Natural killer cell (primary cell): ENCODE measurements around the gene UBXN11. TPM values are rescaled to one million over a fixed set of nuclear protein-coding genes. Genes with fewer than 3 reads are reported as not detected.
"Not testable (repeated sequence)": the region's sequence is repeated elsewhere in the genome, so short reads cannot be mapped to it uniquely, and the experiment has no call there.

Experiments
- ATAC-seq, 3 donors: fragments of 150-1000 bp in 2 of 3; fragments of 200-7000 bp in 1 of 3; cut with Tn5 transposase; 1 replicate in 1 of 3; 2 replicates in 2 of 3; pipeline ENCODE4 v1.10.0; 2021; ENCODE audit warnings: mild to moderate bottlenecking in 2 of 3, moderate library complexity in 2 of 3
- DNase-seq, 2 donors: peaks; one replicate each; pipeline versions ENCODE4 v3.0.0 to v3.0.0-alpha.2; 2013 to 2021; ENCODE audit warnings: mixed read lengths in 1 of 2
- H3K27ac ChIP-seq: one replicate; pipeline ENCODE4 v1.5.1; 2013; ENCODE audit warnings: mild to moderate bottlenecking, low read length
- H3K27me3 ChIP-seq: one replicate; pipeline ENCODE4 v1.6.1; 2013; ENCODE audit warnings: low read length; ENCODE audit not compliant: control insufficient read depth, insufficient read depth
- H3K36me3 ChIP-seq: one replicate; pipeline ENCODE4 v1.6.1; 2013; ENCODE audit warnings: low read length; ENCODE audit not compliant: control insufficient read depth, insufficient read depth
- H3K4me1 ChIP-seq: one replicate; pipeline ENCODE4 v1.6.1; 2013; ENCODE audit warnings: low read length; ENCODE audit not compliant: control insufficient read depth, insufficient read depth
- H3K4me3 ChIP-seq: one replicate; pipeline ENCODE4 v1.5.1; 2013; ENCODE audit warnings: low read length
- H3K9me3 ChIP-seq: one replicate; pipeline ENCODE4 v1.6.1; 2013; ENCODE audit warnings: low read length; ENCODE audit not compliant: control insufficient read depth, insufficient read depth
- H3K27ac Mint-ChIP-seq, 2 donors: one replicate each; pipeline ENCODE4 v1.8.0; 2022; ENCODE audit warnings: mild to moderate bottlenecking in 2 of 2, mixed read lengths in 2 of 2, moderate library complexity in 1 of 2
- H3K27me3 Mint-ChIP-seq, 2 donors: one replicate each; pipeline ENCODE4 v1.8.0; 2022; ENCODE audit warnings: low read depth in 2 of 2, mixed read lengths in 2 of 2
- H3K36me3 Mint-ChIP-seq: one replicate; pipeline ENCODE4 v1.8.0; 2022; ENCODE audit warnings: mixed read lengths
- H3K4me1 Mint-ChIP-seq, 2 donors: one replicate each; pipeline ENCODE4 v1.8.0; 2022; ENCODE audit warnings: mixed read lengths in 2 of 2
- H3K4me3 Mint-ChIP-seq: one replicate; pipeline ENCODE4 v1.8.0; 2022; ENCODE audit warnings: mild to moderate bottlenecking, moderate library complexity, mixed read lengths
- H3K9me3 Mint-ChIP-seq, 2 donors: one replicate each; pipeline ENCODE4 v1.8.0; 2022; ENCODE audit warnings: mixed read lengths in 2 of 2
- CTCF ChIP-seq: fragments of 200-600 bp; IDR thresholded peaks from one replicate; pipeline ENCODE4 v1.8.0; 2022; ENCODE audit warnings: antibody characterized with exemption
- WGBS: methylation state at CpG from one replicate; pipeline ENCODE4 v1.1.7; 2013; ENCODE audit warnings: missing lambda C conversion rate; ENCODE audit not compliant: insufficient coverage; 5-methylcytosine and 5-hydroxymethylcytosine counted together
- intact Hi-C: fragments of 100-400 bp; cut with micrococcal nuclease; formaldehyde crosslinking; loops from one replicate; pipeline ENCODE4 v1.14.2; 2022
- total RNA-seq, 4 donors: library from RNA; stranded (reverse); fragments of 120-200 nt in 1 of 4; gene quantifications; one replicate each; pipeline versions ENCODE4 v1.2.3 to v1.2.4, GENCODE V29; 2013 to 2022

UBXN11 gene
- total RNA-seq, 3 donors from 2014 or later (not counting 1 experiment from before 2014, with no cell fraction given): 22.7 to 32.0 (median 31.7) TPM

- Histone ChIP-seq H3K4me1 (peaks cover 84% of the 10 kb centered on the region), H3K4me3 (no peak overlapping the region), H3K27me3 (no peaks in the 10 kb centered on the region), H3K36me3 (peaks cover 10% of the 10 kb centered on the region), H3K27ac (peak overlapping the region; percentile 50), H3K9me3 (no peaks in the 10 kb centered on the region)
- ATAC-seq: no peak
- 70% methylated on average over 8 of the region's 8 CpGs for WGBS
- H3K36me3 Mint-ChIP-seq: peaks cover 1% of the 10 kb centered on the region
- H3K4me3 Mint-ChIP-seq: peak overlapping the region; percentile 28
- H3K27ac Mint-ChIP-seq: peak overlapping the region; percentile 82 to 83
- DNase-seq: no peak
- no peak for TF ChIP-seq CTCF
- peaks cover 63 to 85% of the 10 kb centered on the region in 2 donors for H3K4me1 Mint-ChIP-seq
- H3K9me3 Mint-ChIP-seq: no peaks in the 10 kb centered on the region
- intact Hi-C loops: loop anchor here (10.0 kb wide), 1 partner anchor 59 kb away; the partner anchor contains the start of gene ZNF683
- no peaks in the 10 kb centered on the region for H3K27me3 Mint-ChIP-seq
Observed at GRCh38 chr1:26315874-26316850, 9.7 kb upstream of the UBXN11 start.

GRCh38 chr1:26314501-26314900 is 8.1 kb upstream of the UBXN11 start:
- Histone ChIP-seq H3K4me3 (no peak overlapping the region), H3K9me3 (no peaks in the 10 kb centered on the region), H3K4me1 (peaks cover 68% of the 10 kb centered on the region), H3K27ac (peak overlapping the region; percentile 27), H3K27me3 (no peaks in the 10 kb centered on the region), H3K36me3 (no peaks in the 10 kb centered on the region)
- intact Hi-C loops: loop anchor here (10.0 kb wide), 1 partner anchor 60 kb away; the partner anchor contains the start of gene ZNF683
- ATAC-seq: no peak
- peaks cover 54 to 71% of the 10 kb centered on the region in 2 donors for H3K4me1 Mint-ChIP-seq
- peak overlapping the region; percentile 82 for H3K4me3 Mint-ChIP-seq
- H3K27me3 Mint-ChIP-seq: no peaks in the 10 kb centered on the region
- peak overlapping the region; percentile 82 to 83 for H3K27ac Mint-ChIP-seq
- TF ChIP-seq CTCF: no peak
- H3K36me3 Mint-ChIP-seq: no peaks in the 10 kb centered on the region
- H3K9me3 Mint-ChIP-seq: no peaks in the 10 kb centered on the region
- no peak for DNase-seq
- WGBS: 59% methylated on average over 5 of the region's 5 CpGs

GRCh38 chr1:26307966-26308899 is 1.8 kb upstream of the UBXN11 start:
- H3K36me3 Mint-ChIP-seq, H3K9me3 ChIP-seq, H3K27me3 ChIP-seq, H3K4me3 ChIP-seq, H3K9me3 Mint-ChIP-seq, H3K27me3 Mint-ChIP-seq, H3K36me3 ChIP-seq, ATAC-seq, intact Hi-C loops: not testable (repeated sequence)
- 84% methylated on average over 21 of the region's 21 CpGs for WGBS
- peak in 1 of 2 donors; percentile 37 for DNase-seq
- Mint-ChIP-seq H3K4me1 (peaks cover 15 to 43% of the 10 kb centered on the region in 2 donors), H3K27ac (peak overlapping the region in 1 of 2 donors; percentile 97), H3K4me3 (peak overlapping the region; percentile 100)
- peaks cover 34% of the 10 kb centered on the region for H3K4me1 ChIP-seq
- peak overlapping the region; percentile 15 for H3K27ac ChIP-seq
